ENCODE measurements around the gene FIGNL2.

FIGNL2 gene

DNA sequence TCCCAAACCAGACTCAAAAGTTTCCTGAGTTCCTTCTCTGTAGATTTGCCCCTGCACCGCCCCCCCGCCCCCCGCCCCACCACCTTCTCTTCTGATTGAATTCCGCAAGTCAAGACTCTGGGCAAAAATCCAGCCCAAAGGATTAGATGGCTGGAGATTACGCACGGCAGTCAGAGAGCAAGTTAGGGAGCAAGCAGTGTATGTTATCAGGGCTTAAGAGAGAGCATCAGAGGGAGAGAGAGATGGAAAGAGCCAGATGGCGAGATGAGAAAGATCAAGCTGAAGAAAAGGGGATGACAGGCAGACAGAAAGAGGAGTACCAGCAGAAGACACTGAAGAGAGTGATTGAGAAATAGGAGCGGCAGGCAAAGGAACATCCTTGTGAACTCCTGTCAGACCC is 25.5 kb upstream of the FIGNL2 start:
- TF ChIP-seq, protein P1, sequence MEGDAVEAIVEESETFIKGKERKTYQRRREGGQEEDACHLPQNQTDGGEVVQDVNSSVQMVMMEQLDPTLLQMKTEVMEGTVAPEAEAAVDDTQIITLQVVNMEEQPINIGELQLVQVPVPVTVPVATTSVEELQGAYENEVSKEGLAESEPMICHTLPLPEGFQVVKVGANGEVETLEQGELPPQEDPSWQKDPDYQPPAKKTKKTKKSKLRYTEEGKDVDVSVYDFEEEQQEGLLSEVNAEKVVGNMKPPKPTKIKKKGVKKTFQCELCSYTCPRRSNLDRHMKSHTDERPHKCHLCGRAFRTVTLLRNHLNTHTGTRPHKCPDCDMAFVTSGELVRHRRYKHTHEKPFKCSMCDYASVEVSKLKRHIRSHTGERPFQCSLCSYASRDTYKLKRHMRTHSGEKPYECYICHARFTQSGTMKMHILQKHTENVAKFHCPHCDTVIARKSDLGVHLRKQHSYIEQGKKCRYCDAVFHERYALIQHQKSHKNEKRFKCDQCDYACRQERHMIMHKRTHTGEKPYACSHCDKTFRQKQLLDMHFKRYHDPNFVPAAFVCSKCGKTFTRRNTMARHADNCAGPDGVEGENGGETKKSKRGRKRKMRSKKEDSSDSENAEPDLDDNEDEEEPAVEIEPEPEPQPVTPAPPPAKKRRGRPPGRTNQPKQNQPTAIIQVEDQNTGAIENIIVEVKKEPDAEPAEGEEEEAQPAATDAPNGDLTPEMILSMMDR (IDR thresholded peaks at IDR 0.05): no peak
- H3K36me3 ChIP-seq (ENCODE audit: control insufficient read depth, insufficient read depth, low read length): no peaks in the 10 kb centered on the region
- no peak overlapping the region for H3K4me3 ChIP-seq (ENCODE audit: low read depth, low read length)
- H3K27me3 ChIP-seq (ENCODE audit: control insufficient read depth, insufficient read depth, low read length): no peaks in the 10 kb centered on the region
- H3K9me3 ChIP-seq (ENCODE audit: control insufficient read depth, low read length): no peaks in the 10 kb centered on the region
- H3K4me1 ChIP-seq: peaks cover 11% of the 10 kb centered on the region
- H3K4me2 ChIP-seq (ENCODE audit: low read length): peak overlapping the region; percentile 33
- no peak overlapping the region for H3K9ac ChIP-seq
- H2AFZ ChIP-seq: no peak overlapping the region
- no peaks in the 10 kb centered on the region for H3K79me2 ChIP-seq
- no peak overlapping the region for H3K27ac ChIP-seq

DNA sequence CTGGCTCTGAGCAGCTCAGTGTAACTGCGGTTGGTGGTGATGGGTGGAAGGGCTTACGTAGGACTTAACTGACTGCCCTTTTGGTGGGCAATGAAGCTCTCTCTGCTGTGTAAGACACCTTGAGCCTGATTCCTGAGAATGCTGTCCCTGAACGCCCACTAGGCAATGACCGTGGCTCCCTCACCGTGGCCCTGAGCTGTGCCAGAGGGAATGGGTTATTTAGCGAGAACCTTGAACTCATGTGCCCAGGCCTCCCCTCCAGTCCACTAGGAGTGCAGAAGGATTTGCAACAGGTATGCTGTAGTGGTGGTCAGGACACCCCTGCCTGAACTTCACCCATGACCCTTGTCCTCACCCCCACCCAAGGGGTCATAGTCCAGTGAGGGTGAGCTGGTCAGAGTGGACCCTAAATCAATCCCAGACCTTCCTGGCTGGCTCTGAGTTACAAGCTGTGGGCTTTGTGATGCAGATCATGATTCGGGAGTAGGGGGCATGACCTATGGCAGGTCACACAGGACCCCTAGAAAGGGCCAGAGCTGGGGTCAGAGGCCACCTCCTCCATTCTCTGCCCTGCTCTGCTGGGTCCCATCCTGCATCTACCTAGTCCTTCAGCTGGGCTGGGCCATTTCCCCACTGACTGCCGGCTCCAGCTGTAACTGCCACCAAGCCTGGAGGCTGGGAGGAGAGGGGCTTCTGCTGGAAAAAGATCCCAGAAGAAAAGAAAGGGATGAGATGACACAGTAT is 24.9 kb upstream of the FIGNL2 start:
- no peaks in the 10 kb centered on the region for H3K36me3 ChIP-seq (ENCODE audit: control insufficient read depth, insufficient read depth, low read length)
- no peak overlapping the region for H3K4me3 ChIP-seq (ENCODE audit: low read depth, low read length)
- H3K9ac ChIP-seq: no peak overlapping the region
- TF ChIP-seq, protein P1 (IDR thresholded peaks at IDR 0.05): no peak
- no peak overlapping the region for H2AFZ ChIP-seq
- no peak overlapping the region for H3K4me2 ChIP-seq (ENCODE audit: low read length)
- peaks cover 15% of the 10 kb centered on the region for H3K4me1 ChIP-seq
- no peaks in the 10 kb centered on the region for H3K79me2 ChIP-seq
- H3K9me3 ChIP-seq (ENCODE audit: control insufficient read depth, low read length): no peaks in the 10 kb centered on the region
- no peaks in the 10 kb centered on the region for H3K27me3 ChIP-seq (ENCODE audit: control insufficient read depth, insufficient read depth, low read length)
- no peak overlapping the region for H3K27ac ChIP-seq

DNA sequence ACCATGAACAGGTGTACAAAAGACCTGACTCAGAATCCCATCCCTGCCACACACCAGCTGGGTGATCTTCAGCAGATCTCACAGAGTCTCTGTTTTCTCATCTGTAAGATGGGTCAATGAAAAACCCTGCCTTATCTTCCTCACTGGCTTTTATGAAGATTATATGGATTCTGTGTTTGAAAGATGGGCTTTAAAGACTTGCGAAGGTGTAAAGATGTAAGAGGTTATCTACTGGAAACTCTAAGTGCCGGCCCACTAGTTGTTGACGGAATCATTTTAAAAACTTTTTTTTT is 24.1 kb upstream of the FIGNL2 start:
- H3K9ac ChIP-seq: no peak overlapping the region
- no peak overlapping the region for H3K4me3 ChIP-seq (ENCODE audit: low read depth, low read length)
- no peaks in the 10 kb centered on the region for H3K27me3 ChIP-seq (ENCODE audit: control insufficient read depth, insufficient read depth, low read length)
- TF ChIP-seq, protein P1 (IDR thresholded peaks at IDR 0.05): no peak
- H3K36me3 ChIP-seq (ENCODE audit: control insufficient read depth, insufficient read depth, low read length): no peaks in the 10 kb centered on the region
- H3K4me2 ChIP-seq (ENCODE audit: low read length): no peak overlapping the region
- H2AFZ ChIP-seq: no peak overlapping the region
- peaks cover 20% of the 10 kb centered on the region for H3K4me1 ChIP-seq
- H3K79me2 ChIP-seq: no peaks in the 10 kb centered on the region
- no peaks in the 10 kb centered on the region for H3K9me3 ChIP-seq (ENCODE audit: control insufficient read depth, low read length)
- H3K27ac ChIP-seq: no peak overlapping the region

DNA sequence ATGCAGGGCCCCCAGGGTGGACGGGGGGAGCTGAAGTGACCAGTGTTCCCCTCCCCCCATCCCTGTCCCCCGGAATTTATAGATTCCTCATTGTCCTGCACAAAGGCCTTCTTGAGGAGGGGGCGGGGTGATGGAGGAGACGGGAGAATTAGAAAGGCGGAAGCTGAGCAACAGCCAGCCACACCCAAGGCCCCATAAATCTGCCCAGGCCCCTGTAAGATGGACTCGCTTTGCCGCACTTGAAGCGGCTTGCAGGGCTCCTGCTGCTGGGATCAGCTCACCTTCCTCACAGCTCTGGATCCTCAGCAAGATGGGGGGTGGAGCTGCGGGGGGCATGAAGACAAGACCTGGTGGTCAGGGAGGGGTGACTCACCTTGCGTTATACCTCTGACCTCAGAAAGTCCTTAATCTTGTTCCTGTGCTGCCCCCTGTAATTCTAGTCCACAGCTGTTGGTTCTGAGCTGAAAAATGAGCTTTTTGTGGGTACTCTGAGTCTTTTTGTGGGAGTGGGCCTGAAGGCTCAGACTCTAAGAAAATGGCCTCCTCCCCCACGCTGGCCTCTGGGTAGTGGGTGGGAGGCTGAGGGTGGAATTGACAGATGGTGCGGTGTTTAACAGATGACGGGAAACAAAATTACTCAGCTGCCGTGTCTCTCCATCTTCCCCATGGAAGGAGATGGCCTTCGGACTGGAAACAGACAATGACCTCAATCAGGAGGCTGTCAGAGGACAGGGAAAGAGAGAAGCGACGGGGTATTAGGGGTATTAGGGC is 23.6 kb upstream of the FIGNL2 start:
- no peak overlapping the region for H3K4me3 ChIP-seq (ENCODE audit: low read depth, low read length)
- H3K4me1 ChIP-seq: peaks cover 23% of the 10 kb centered on the region
- no peaks in the 10 kb centered on the region for H3K36me3 ChIP-seq (ENCODE audit: control insufficient read depth, insufficient read depth, low read length)
- TF ChIP-seq, protein P1 (IDR thresholded peaks at IDR 0.05): no peak
- H3K79me2 ChIP-seq: no peaks in the 10 kb centered on the region
- H3K4me2 ChIP-seq (ENCODE audit: low read length): no peak overlapping the region
- no peaks in the 10 kb centered on the region for H3K27me3 ChIP-seq (ENCODE audit: control insufficient read depth, insufficient read depth, low read length)
- H3K9me3 ChIP-seq (ENCODE audit: control insufficient read depth, low read length): no peaks in the 10 kb centered on the region
- H3K9ac ChIP-seq: no peak overlapping the region
- H2AFZ ChIP-seq: no peak overlapping the region
- H3K27ac ChIP-seq: no peak overlapping the region

All from parathyroid adenoma (tissue), 2 donors.